A549 treated with CpdA at 1 μM for 4 hours (cell line): ENCODE results near the gene KRT16. TPM values are rescaled to one million over a fixed set of nuclear protein-coding genes. Genes with fewer than 3 reads are reported as not detected.

Experiments used
- total RNA-seq: library from RNA; stranded (reverse); fragments of 200-300 nt; extraction: Qiagen RNA extraction; gene quantifications from 5 replicates; pipeline ENCODE4 v1.2.3, GENCODE V29; 2022; ENCODE audit warnings: low read depth

The KRT16 gene
- total RNA-seq, result 0.43 to 0.96 TPM (median 0.73 TPM) in 5 replicates

DNA sequence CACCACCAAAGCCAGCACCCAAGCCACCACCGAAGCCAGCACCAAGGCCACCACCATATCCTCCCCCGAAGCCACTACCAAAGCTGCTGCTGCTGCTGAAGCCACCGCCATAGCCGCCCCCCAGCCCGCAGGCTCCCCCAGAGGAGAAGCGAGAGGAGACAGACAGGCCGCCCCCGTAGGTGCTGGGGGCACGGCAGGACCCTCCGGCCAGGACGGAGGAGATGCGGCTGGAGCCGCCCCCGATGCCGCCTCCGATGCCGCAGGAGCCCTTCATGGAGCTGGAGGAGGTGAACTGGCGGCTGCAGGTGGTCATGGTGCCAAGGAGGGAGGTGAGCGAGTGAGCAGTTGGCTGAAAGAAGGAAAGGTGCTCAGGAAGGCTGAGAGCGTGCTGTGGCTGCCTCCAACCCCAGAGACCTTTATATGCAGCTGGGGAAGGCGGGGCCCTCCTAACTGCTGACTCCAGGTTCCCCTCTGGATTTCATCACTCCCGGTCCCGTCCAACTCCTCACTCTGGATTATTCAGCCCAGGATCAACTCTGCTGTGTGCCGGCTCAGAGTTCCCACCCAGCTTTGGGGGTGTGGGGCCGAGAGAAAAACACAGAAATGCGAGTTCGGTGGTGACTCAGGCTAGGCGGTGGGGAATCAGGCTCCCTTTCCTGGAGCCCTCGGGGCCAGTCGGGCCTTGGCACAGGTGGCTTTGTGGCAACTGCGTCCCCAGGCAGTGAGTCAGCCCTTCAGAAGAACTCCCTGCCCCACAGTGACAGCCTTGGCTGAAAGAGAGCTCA lies at the start of gene KRT16:
Gene KRT16, minus strand, starts transcription at position 392 of the 785 bp plus-strand sequence. Its CDS starts 79 bp downstream, at position 313.

DNA sequence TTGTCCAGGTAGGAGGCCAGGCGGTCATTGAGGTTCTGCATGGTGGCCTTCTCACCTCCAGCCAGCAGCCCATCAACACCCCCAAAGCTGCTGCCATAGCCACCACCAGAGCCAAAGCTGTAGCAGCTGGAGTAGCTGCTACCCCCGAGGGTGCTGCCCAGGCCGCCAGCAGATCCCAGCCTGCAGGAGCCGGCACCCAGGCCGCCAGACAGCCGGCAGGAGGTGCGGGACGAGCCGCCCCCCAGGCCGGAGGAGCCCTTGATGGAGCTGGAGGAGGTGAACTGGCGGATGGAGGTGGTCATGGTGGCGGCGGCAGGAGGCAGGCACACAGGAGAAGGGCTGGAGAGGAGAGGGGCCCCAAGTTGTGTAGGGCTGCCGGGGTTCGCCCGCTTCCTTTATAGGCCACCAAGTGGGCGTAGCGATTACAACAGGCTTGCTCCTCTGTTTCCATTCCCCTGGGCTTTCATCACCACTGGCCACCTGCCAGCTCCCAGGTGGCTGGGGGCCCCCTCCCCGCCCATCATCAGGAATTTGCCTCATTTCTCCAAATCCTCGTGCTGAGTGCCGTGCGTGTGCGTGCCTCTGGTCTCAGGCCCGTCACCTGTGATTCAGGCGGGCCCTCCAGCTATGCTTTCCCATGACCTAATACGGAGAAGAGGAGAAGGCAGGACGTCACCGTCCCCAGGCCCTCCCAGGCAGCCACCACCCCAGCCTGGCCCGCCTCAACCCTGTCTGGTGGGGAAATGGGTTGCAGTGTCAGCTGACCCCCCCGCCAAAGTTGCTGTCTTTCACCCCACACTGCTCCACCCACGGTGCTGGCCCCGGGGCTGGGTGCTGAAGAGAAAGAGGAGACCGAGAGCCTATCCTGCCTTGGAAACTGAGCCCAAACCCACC lies 11.9 kb upstream of the KRT16 start, which contains the start of gene KRT17:
Gene KRT17, minus strand, starts transcription at position 368 of the 894 bp plus-strand sequence. Its CDS starts 66 bp downstream, at position 302.

DNA sequence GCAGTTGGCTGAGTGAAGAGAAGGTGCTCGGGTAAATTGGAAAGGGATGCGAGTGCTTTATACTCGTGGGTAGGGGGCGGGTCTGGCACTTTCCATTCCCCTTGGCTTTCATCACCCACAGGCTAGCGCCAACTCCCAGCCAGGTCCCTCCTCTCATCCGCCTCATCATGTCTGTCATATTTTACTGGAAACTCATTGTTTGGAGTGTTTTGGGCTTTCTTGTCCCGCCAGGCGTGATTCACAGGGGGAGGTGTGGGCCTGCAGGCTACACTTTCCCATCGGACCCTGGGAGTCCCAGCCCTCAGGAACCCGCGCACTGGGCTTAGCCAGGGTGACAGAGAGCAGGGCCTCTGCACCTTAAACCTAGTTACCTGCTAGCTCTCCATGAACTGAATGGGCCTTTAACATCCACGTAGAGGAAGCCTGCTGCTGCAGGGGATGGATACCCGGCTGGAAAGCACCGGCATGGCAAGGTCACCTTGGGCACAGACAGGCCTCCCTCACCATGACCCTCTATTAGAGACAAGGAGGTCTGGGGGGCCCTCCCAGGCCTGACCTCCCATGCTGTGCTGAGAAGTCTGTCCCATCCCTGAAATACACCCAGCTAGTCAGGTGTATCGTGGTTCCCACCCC lies 25.6 kb downstream of the KRT16 start, which contains the start of gene KRT14:
Gene KRT14, minus strand, starts transcription at position 33 of the 633 bp plus-strand sequence. CDS start 61 bp downstream, outside the sequence.

DNA sequence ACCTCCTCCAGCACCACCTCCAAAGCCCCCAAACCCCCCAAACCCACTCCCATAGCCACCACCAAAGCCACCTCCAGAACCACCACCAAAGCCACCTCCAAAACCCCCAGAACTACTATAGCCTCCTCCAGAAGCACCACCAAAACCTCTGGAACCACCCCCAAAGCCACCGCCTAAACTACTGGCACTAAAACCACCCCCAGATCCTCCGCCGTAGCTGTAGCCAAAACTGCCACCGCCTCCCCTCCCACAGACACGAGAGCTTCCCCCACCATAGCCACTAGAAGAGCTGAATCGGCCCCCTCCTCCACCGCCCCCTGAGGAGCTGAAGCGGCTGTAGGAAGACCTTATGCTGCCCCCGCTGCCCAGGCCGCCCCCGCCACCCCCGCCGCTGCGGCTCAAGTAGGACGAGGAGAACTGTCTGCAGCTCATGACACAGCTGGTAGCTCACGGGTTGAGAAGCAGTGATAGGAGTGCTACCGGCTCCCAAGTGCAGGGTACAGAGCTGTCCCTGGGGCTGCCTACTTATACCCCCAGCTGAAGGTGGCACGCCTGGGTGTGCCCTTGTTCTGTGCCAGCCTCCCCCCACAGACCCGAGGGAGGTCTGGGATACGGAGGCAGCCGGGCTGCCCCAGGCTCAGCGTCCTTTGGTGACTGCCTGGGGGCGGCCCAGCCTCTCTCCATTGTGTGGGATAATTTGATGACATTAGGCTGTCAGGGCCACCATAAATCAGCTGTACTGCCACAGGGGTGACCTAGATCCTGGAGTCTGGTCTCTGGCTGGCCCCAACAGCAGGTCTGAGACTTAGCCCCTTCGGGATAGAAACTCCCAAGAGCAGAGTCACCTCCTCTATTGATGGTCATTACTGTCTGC lies 40.8 kb downstream of the KRT16 start, which contains the start of gene KRT9:
Gene KRT9, minus strand, starts transcription at position 499 of the 874 bp plus-strand sequence. Its CDS starts 67 bp downstream, at position 432.

Other genes starting within 250 kb of the KRT16 start
- gene KRT33B, start 243.0 kb downstream of the KRT16 start, total RNA-seq, result 0.05 to 0.13 TPM (median 0.10 TPM) in 3 of 5 replicates, not detected in the others
- gene KRT34, start 230.5 kb downstream of the KRT16 start, total RNA-seq, result 0.25 to 0.64 TPM (median 0.35 TPM) in 5 replicates
- gene KRT31, start 215.2 kb downstream of the KRT16 start, total RNA-seq, result not detected in 5 replicates
- not detected in 5 replicates for gene KRT37, start 188.2 kb downstream of the KRT16 start, total RNA-seq
- gene KRT38, start 171.8 kb downstream of the KRT16 start, total RNA-seq, result not detected in 5 replicates
- gene KRT32, start 145.4 kb downstream of the KRT16 start, total RNA-seq, result 0.06 to 0.08 TPM in 2 of 5 replicates, not detected in the others
- gene KRT35, start 131.6 kb downstream of the KRT16 start, total RNA-seq, result not detected in 5 replicates
- gene KRT36, start 122.9 kb downstream of the KRT16 start, total RNA-seq, result not detected in 5 replicates
- 0.16 to 0.30 TPM (median 0.20 TPM) in 5 replicates for gene KRT13, start 107.2 kb downstream of the KRT16 start, total RNA-seq
- 3.5 to 6.2 TPM (median 5.4 TPM) in 5 replicates for gene KRT15, start 93.9 kb downstream of the KRT16 start, total RNA-seq
- gene KRT19, start 84.5 kb downstream of the KRT16 start, total RNA-seq, result 43.9 to 68.3 TPM (median 57.0 TPM) in 5 replicates
- not detected in 5 replicates for gene KRT9, start 40.7 kb downstream of the KRT16 start, total RNA-seq
- gene KRT14, start 25.9 kb downstream of the KRT16 start, total RNA-seq, result 0.14 to 0.30 TPM (median 0.16 TPM) in 3 of 5 replicates, not detected in the others
- gene KRT17, start 11.8 kb upstream of the KRT16 start, total RNA-seq, result 0.77 to 1.2 TPM (median 1.1 TPM) in 5 replicates
- gene EIF1, start 76.1 kb upstream of the KRT16 start, total RNA-seq, result 1,218 to 1,665 TPM (median 1,423 TPM) in 5 replicates
- 0.14 TPM in 1 of 5 replicates, not detected in the others for gene GAST, start 99.6 kb upstream of the KRT16 start, total RNA-seq
- gene HAP1, start 121.9 kb upstream of the KRT16 start, total RNA-seq, result 1.2 to 1.9 TPM (median 1.7 TPM) in 5 replicates
- 84.4 to 128 TPM (median 119 TPM) in 5 replicates for gene JUP, start 173.9 kb upstream of the KRT16 start, total RNA-seq
- 28.2 to 40.1 TPM (median 37.2 TPM) in 5 replicates for gene P3H4, start 199.2 kb upstream of the KRT16 start, total RNA-seq
- gene FKBP10, start 200.2 kb upstream of the KRT16 start, total RNA-seq, result 94.4 to 120 TPM (median 107 TPM) in 5 replicates
- 100 to 115 TPM (median 113 TPM) in 5 replicates for gene NT5C3B, start 223.5 kb upstream of the KRT16 start, total RNA-seq
- 0.03 TPM in 1 of 5 replicates, not detected in the others for gene KLHL10, start 225.1 kb upstream of the KRT16 start, total RNA-seq